HG03521 (cell line): ENCODE data around the gene UBC.
A peak's percentile ranks its signal among the peaks of the same experiment; 100 is the strongest.

ENCODE experiments used
- ATAC-seq: cut with Tn5 transposase; IDR thresholded peaks from one replicate; pipeline ENCODE4 v1.9.1; 2021; ENCODE audit warnings: mild to moderate bottlenecking, moderate library complexity; ENCODE audit not compliant: unreplicated experiment

The UBC gene

GRCh38 chr12:124866195-124866882 lies 48.1 kb downstream of the UBC start:
- ATAC-seq: no peak

DNA sequence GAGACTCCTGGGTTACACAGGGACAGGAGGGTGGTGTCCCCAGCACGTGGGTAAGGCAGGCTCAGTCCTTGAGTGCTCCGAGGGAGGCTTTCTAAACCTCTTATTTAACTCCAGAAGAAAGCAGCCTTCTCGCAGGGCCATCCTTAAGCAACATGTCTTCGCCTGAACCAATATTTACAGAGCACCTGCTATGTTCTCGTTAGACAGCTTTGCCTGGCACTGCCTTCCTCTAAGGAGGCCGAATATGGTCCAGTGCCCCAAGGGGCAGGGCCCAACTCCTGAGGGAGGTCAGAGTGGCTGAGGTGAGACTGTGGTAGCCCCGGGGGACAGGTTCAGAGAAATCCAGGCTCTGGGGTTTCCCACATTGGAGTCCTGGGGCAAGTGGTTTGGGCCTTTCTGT lies 48.7 kb downstream of the UBC start:
- ATAC-seq: no peak

GRCh38 chr12:124864326-124864752 lies 50.1 kb downstream of the UBC start:
- ATAC-seq: no peak

DNA sequence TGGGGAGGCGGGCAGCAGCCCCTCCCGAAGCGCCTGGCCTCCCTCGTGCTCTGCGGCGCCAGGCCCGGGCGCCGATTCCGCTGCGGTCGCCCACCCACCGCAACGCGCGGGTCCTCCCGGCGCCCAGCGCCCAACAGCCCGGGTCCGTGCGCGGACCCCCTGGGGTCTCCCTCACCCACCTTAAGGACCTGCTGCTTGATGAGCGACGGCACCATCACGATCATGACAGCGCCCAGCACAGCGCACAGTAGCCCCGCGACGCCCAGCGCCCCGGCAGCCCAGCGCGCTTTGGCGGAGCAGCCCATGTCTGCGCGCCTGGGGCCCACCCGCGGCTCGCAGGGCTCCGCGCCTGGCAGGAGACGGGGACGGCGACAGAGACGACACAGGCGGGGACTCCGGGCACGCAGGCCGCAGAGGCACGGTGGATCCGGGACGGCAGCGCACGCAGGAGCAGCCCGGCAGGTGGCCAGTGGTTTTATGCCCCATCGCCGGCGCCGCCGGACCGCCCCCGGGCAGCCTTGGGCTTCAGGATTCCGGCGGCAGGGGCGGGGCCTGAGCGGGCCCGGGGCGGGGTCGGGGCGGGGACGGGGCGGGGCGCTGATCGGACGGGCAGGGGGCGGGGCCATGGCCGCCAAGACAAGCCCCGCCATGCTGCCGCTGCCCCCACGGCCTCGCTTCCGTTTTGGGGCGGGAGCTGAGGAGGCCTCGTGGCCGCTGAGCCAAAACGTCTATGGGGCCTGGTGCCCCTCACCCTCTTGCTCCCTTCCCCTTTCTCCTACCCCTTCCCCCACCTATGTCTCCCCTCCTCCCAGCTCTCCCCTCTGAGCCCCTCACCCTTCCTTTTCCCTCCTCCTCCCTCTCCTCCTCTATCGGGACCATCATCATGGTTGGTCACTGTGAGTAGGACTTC lies 50.8 kb downstream of the UBC start, which contains the start of gene SCARB1:
Gene SCARB1, minus strand, starts transcription at position 449 of the 910 bp plus-strand sequence. Its CDS starts 144 bp downstream, at position 305.
- ATAC-seq: peak; percentile 72

GRCh38 chr12:124862768-124863415 lies 51.6 kb downstream of the UBC start:
- ATAC-seq: peak; percentile 24

GRCh38 chr12:124861898-124862676 lies 52.4 kb downstream of the UBC start:
- no peak for ATAC-seq
